ENCODE measurements around the gene MTTP.
A peak's percentile ranks its signal among the peaks of the same experiment; 100 is the strongest.

Gene MTTP

GRCh38 chr4:99608417-99608816 is 33.8 kb downstream of the MTTP start:
- in situ Hi-C loops (cut with MboI; ENCODE audit: low sequenced_read_pairs, unreplicated experiment), result no loop called here
- TF ChIP-seq CTCF (IDR thresholded peaks at IDR 0.05; ENCODE audit: borderline replicate concordance, control extremely low read depth, extremely low read depth, insufficient read depth, missing control alignments), result no peak
- no peak for DNase-seq (ENCODE audit: low spot score)

- DNase-seq (ENCODE audit: low spot score), result no peak
- in situ Hi-C loops (cut with MboI; ENCODE audit: low sequenced_read_pairs, unreplicated experiment), result no loop called here
- TF ChIP-seq CTCF (IDR thresholded peaks at IDR 0.05; ENCODE audit: borderline replicate concordance, control extremely low read depth, extremely low read depth, insufficient read depth, missing control alignments), result no peak
Measured at GRCh38 chr4:99610605-99611175, 36.1 kb downstream of the MTTP start.

DNA sequence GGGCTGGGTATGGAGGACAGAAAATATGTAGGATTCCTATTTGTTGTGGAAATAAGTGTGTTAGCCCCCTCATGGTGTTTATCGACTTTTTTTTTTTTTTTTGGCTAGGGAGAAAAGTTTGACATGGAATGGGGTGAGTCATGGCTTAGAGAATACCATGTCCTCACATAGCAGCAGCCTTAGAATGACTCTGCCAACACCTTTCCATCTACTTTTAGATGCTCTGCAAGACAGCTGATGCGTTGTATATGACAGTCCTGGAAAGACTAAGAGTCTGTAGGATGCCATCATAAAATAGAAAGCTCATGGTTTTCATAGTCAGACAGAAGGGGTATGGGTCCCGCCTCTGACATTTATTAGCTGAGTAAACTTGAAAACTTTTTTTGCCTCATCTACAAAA is 37.7 kb downstream of the MTTP start:
- TF ChIP-seq CTCF (IDR thresholded peaks at IDR 0.05; ENCODE audit: borderline replicate concordance, control extremely low read depth, extremely low read depth, insufficient read depth, missing control alignments), result no peak
- in situ Hi-C loops (cut with MboI; ENCODE audit: low sequenced_read_pairs, unreplicated experiment), result no loop called here
- no peak for DNase-seq (ENCODE audit: low spot score)

GRCh38 chr4:99612704-99613103 is 38.1 kb downstream of the MTTP start:
- no peak for DNase-seq (ENCODE audit: low spot score)
- in situ Hi-C loops (cut with MboI; ENCODE audit: low sequenced_read_pairs, unreplicated experiment), result no loop called here
- TF ChIP-seq CTCF (IDR thresholded peaks at IDR 0.05; ENCODE audit: borderline replicate concordance, control extremely low read depth, extremely low read depth, insufficient read depth, missing control alignments), result no peak

DNA sequence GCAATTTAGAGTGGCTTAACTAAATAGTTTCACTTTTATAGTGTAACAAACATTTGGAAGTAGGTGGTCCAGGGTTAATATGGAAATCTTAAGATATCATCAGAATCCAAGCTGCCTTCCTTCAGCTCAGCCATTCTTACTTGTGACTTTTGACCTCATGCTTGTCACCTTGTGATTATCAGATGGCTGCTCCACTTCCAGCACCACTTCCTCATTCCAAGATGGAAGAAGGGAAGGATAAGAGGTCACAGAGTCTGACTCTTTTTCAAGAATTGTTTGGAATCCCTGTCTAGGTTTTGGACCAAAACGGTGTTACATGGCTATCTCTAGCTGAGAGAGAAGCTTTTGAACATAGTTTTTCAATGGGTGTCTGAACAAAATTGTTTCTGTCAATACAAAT is 39.9 kb downstream of the MTTP start:
- DNase-seq (ENCODE audit: low spot score), result no peak
- TF ChIP-seq CTCF (IDR thresholded peaks at IDR 0.05; ENCODE audit: borderline replicate concordance, control extremely low read depth, extremely low read depth, insufficient read depth, missing control alignments), result no peak
- in situ Hi-C loops (cut with MboI; ENCODE audit: low sequenced_read_pairs, unreplicated experiment), result no loop called here

DNA sequence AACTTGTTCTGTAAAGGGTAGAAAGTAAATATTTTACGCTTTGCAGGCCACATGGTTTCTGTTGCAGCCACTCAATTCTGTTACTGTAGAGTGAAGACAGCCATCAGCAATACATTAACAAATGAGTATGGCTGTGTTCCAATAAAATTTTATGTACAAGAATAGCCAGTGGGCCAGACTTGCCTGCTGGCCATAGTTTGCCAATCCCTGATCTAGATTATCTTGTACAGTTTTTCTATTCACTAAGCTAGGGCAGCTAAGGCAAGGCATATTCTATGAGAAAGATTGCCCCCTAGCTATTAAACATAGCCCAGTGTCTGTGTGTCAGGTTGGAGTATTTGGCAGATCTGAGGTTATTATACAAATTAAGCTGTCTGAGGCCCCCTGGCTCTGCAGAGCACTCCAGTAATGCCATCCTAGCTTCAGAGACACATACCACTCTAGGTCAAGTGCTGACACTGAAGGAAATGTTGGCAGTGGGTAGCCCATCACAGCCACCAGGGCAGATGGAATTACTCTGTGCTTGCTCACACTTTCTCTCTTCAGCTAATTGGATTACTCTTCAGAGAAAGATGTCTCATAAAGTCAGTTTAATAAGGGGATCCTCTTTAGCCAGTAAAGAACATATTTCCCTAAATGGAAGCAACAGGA is 40.7 kb downstream of the MTTP start:
- in situ Hi-C loops (cut with MboI; ENCODE audit: low sequenced_read_pairs, unreplicated experiment), result no loop called here
- DNase-seq (ENCODE audit: low spot score), result no peak
- peak; percentile 5 for TF ChIP-seq CTCF (IDR thresholded peaks at IDR 0.05; ENCODE audit: borderline replicate concordance, control extremely low read depth, extremely low read depth, insufficient read depth, missing control alignments)
